Brain pericyte (primary cell): ENCODE data around the gene CARS2.

Experiments used
- DNase-seq: peaks from one replicate; pipeline ENCODE4 v3.0.0-alpha.2; 2012; ENCODE audit warnings: low read depth, low spot score

CARS2 gene

GRCh38 chr13:110652764-110653163 lies 53.2 kb downstream of the CARS2 start:
- no peak for DNase-seq

GRCh38 chr13:110652231-110652730 lies 53.6 kb downstream of the CARS2 start:
- DNase-seq: no peak

- DNase-seq: no peak
Measured at GRCh38 chr13:110651726-110652230, 54.1 kb downstream of the CARS2 start.

- DNase-seq: no peak
Measured at GRCh38 chr13:110651271-110651670, 54.6 kb downstream of the CARS2 start.

GRCh38 chr13:110650436-110650835 lies 55.5 kb downstream of the CARS2 start:
- DNase-seq: no peak

- no peak for DNase-seq
Measured at GRCh38 chr13:110649551-110649950, 56.4 kb downstream of the CARS2 start.

GRCh38 chr13:110648848-110649421 lies 57.0 kb downstream of the CARS2 start:
- no peak for DNase-seq

GRCh38 chr13:110648146-110648819 lies 57.6 kb downstream of the CARS2 start:
- no peak for DNase-seq

GRCh38 chr13:110647365-110647737 lies 58.6 kb downstream of the CARS2 start:
- no peak for DNase-seq

- no peak for DNase-seq
Measured at GRCh38 chr13:110646442-110647364, 59.2 kb downstream of the CARS2 start.

- DNase-seq: no peak
Measured at GRCh38 chr13:110645750-110646149, 60.2 kb downstream of the CARS2 start.

GRCh38 chr13:110644892-110645521 lies 60.9 kb downstream of the CARS2 start:
- no peak for DNase-seq

GRCh38 chr13:110643768-110644421 lies 62.0 kb downstream of the CARS2 start:
- no peak for DNase-seq

GRCh38 chr13:110643324-110643723 lies 62.6 kb downstream of the CARS2 start:
- no peak for DNase-seq

GRCh38 chr13:110642291-110642981 lies 63.5 kb downstream of the CARS2 start:
- DNase-seq: no peak

GRCh38 chr13:110641055-110642015 lies 64.6 kb downstream of the CARS2 start:
- no peak for DNase-seq

GRCh38 chr13:110640591-110641029 lies 65.3 kb downstream of the CARS2 start:
- DNase-seq: no peak

GRCh38 chr13:110639935-110640334 lies 66.0 kb downstream of the CARS2 start:
- no peak for DNase-seq
